SK-N-SH (cell line): ENCODE data around the gene TAF6. TPM values are rescaled to one million over a fixed set of nuclear protein-coding genes. Genes with fewer than 3 reads are reported as not detected.

ENCODE experiments used
- CTCF ChIA-PET: fragments of 300-600, 350-600 bp; formaldehyde crosslinking; extraction: SDS; loops from one replicate; lab custom pipeline; 2021; lab: Yijun Ruan, JAX
- POLR2A ChIA-PET: fragments of 350-600 bp; sonication (Branson Sonifier 250); formaldehyde crosslinking; extraction: SDS; loops from one replicate; lab custom pipeline; 2020; ENCODE audit warnings: antibody characterized with exemption, inconsistent platforms; lab: Yijun Ruan, JAX
- DNase-seq: peaks from one replicate; pipeline ENCODE4 v3.0.0; 2012
- H2AFZ ChIP-seq: fragments of 200-600 bp; sonication (generic); 2 replicates; pipeline ENCODE4 v1.8.1; 2016; ENCODE audit warnings: antibody characterized with exemption, mild to moderate bottlenecking, low read depth
- H3F3A ChIP-seq: fragments of 200-600 bp; sonication (generic); replicated peaks from 2 replicates; pipeline ENCODE3; 2016; ENCODE audit warnings: antibody characterized with exemption, mild to moderate bottlenecking; ENCODE audit not compliant: insufficient read depth
- H3K27ac ChIP-seq, 2 experiments: fragments of 200-500 bp in 1 of 2; fragments of 200-600 bp in 1 of 2; sonication (Bioruptor generic) in 1 of 2; sonication (generic), shearing (Covaris generic) in 1 of 2; 2 replicates each; pipeline versions ENCODE4 v1.5.1 to v1.6.1; 2014 to 2016; ENCODE audit warnings: low read depth in 2 of 2, inconsistent platforms in 1 of 2, low read length in 1 of 2, mild to moderate bottlenecking in 1 of 2, mixed read lengths in 1 of 2
- H3K27me3 ChIP-seq: fragments of 200-600 bp; sonication (generic), shearing (Covaris generic); 2 replicates; pipeline ENCODE4 v1.6.1; 2016; ENCODE audit warnings: mixed run types; ENCODE audit not compliant: insufficient read depth
- H3K36me3 ChIP-seq, 2 experiments: fragments of 200-500 bp in 1 of 2; fragments of 200-600 bp in 1 of 2; sonication (Bioruptor generic) in 1 of 2; sonication (generic) in 1 of 2; replicated peaks in 1 of 2; 2 replicates each; pipeline versions ENCODE3 to v1.5.1; 2014 to 2016; ENCODE audit warnings: low read length in 1 of 2, mild to moderate bottlenecking in 1 of 2; ENCODE audit not compliant: insufficient read depth in 2 of 2, control insufficient read depth in 1 of 2
- H3K4me1 ChIP-seq, 2 experiments: fragments of 200-500 bp in 1 of 2; fragments of 200-600 bp in 1 of 2; sonication (Bioruptor generic) in 1 of 2; sonication (generic), shearing (Covaris generic) in 1 of 2; 2 replicates each; pipeline versions ENCODE4 v1.5.1 to v1.6.1; 2014 to 2016; ENCODE audit warnings: low read depth in 1 of 2, low read length in 1 of 2, mixed run types in 1 of 2; ENCODE audit not compliant: insufficient read depth in 2 of 2, control insufficient read depth in 1 of 2
- H3K4me2 ChIP-seq: fragments of 200-600 bp; sonication (generic), shearing (Covaris generic); 2 replicates; pipeline ENCODE4 v1.6.1; 2017; ENCODE audit warnings: mixed run types
- H3K4me3 ChIP-seq, 2 experiments: fragments of 200-500 bp in 1 of 2; fragments of 200-600 bp in 1 of 2; sonication (Bioruptor generic) in 1 of 2; sonication (generic), shearing (Covaris generic) in 1 of 2; 2 replicates each; pipeline versions ENCODE4 v1.5.1 to v1.8.1; 2014 to 2016; ENCODE audit warnings: low read depth in 2 of 2, inconsistent platforms in 1 of 2, low read length in 1 of 2, mild to moderate bottlenecking in 1 of 2, mixed read lengths in 1 of 2, moderate library complexity in 1 of 2
- H3K79me2 ChIP-seq: fragments of 200-600 bp; sonication (generic); 2 replicates; pipeline ENCODE4 v1.8.1; 2017; ENCODE audit warnings: mild to moderate bottlenecking; ENCODE audit not compliant: insufficient read depth
- H3K9ac ChIP-seq: fragments of 200-600 bp; sonication (generic); 2 replicates; pipeline ENCODE4 v1.6.1; 2017; ENCODE audit warnings: mixed run types
- H3K9me2 ChIP-seq: fragments of 200-600 bp; sonication (generic); 2 replicates; pipeline ENCODE4 v1.6.1; 2017; ENCODE audit warnings: mixed run types
- H3K9me3 ChIP-seq: fragments of 200-600 bp; sonication (generic); 2 replicates; pipeline ENCODE4 v1.6.1; 2017; ENCODE audit warnings: mixed run types, mild to moderate bottlenecking, moderate library complexity
- H4K20me1 ChIP-seq: fragments of 200-600 bp; sonication (generic); 2 replicates; pipeline ENCODE4 v1.6.1; 2017; ENCODE audit warnings: mild to moderate bottlenecking, mixed run types; ENCODE audit not compliant: insufficient read depth
- CHD2 ChIP-seq: fragments of 150-350 bp; IDR thresholded peaks from 2 replicates; pipeline ENCODE4 v1.6.1; 2018; ENCODE audit warnings: low read length; ENCODE audit not compliant: partially characterized antibody
- ELF1 ChIP-seq: IDR thresholded peaks from 2 replicates; pipeline ENCODE4 v1.4.0; 2012
- EP300 ChIP-seq, 2 experiments: IDR thresholded peaks; 2 replicates each; pipeline versions ENCODE4 v1.4.0 to v1.6.1; 2012; ENCODE audit warnings: borderline replicate concordance in 1 of 2, low read depth in 1 of 2, low read length in 1 of 2
- EZH2phosphoT487 ChIP-seq: fragments of 200-600 bp; sonication (generic); IDR thresholded peaks from 2 replicates; pipeline ENCODE4 v1.6.1; 2017; ENCODE audit warnings: low read depth, mixed run types, mild to moderate bottlenecking, antibody characterized with exemption, moderate library complexity, borderline replicate concordance
- FOSL2 ChIP-seq: IDR thresholded peaks from 2 replicates; pipeline ENCODE4 v1.4.0; 2012; ENCODE audit warnings: low read depth, mild to moderate bottlenecking, moderate library complexity, borderline replicate concordance
- GABPA ChIP-seq: IDR thresholded peaks from 2 replicates; pipeline ENCODE4 v1.4.0; 2012; ENCODE audit warnings: low read depth, mild to moderate bottlenecking
- POLR2AphosphoS5 ChIP-seq: IDR thresholded peaks from 2 replicates; pipeline ENCODE4 v1.6.1; 2012; ENCODE audit warnings: low read depth, low read length
- RCOR1 ChIP-seq: fragments of 150-350 bp; IDR thresholded peaks from 2 replicates; pipeline ENCODE4 v1.6.1; 2017; ENCODE audit warnings: antibody characterized with exemption, low read length
- REST ChIP-seq: IDR thresholded peaks from 2 replicates; pipeline ENCODE4 v1.6.1; 2012; ENCODE audit warnings: mild to moderate bottlenecking, low read depth, low read length, moderate library complexity
- RXRA ChIP-seq: IDR thresholded peaks from 2 replicates; pipeline ENCODE4 v1.4.0; 2012; ENCODE audit warnings: low read depth, mild to moderate bottlenecking, borderline replicate concordance
- TAF1 ChIP-seq: IDR thresholded peaks from 2 replicates; pipeline ENCODE4 v1.6.1; 2012; ENCODE audit warnings: low read depth, mild to moderate bottlenecking, low read length, moderate library complexity, borderline replicate concordance
- TCF12 ChIP-seq: IDR thresholded peaks from 2 replicates; pipeline ENCODE4 v1.4.0; 2012
- TEAD4 ChIP-seq: IDR thresholded peaks from 2 replicates; pipeline ENCODE4 v1.4.0; 2012; ENCODE audit warnings: mild to moderate bottlenecking, borderline replicate concordance; ENCODE audit not compliant: insufficient read depth
- YY1 ChIP-seq: IDR thresholded peaks from 2 replicates; pipeline ENCODE4 v1.4.0; 2012; ENCODE audit warnings: low read depth, mild to moderate bottlenecking
- WGBS: methylation state at CpG from one replicate; pipeline ENCODE4 v1.1.6; 2017; ENCODE audit warnings: low lambda C conversion rate; 5-methylcytosine and 5-hydroxymethylcytosine counted together
- polyA plus RNA-seq, 3 experiments: library from polyadenylated mRNA; depleted of rRNA; stranded (reverse); fragments of >200 nt; gene quantifications; 2 replicates each; pipeline ENCODE4 v1.2.3, GENCODE V29; 2012
- TF ChIP-seq, protein P1 (sequence below): IDR thresholded peaks from 2 replicates; pipeline ENCODE4 v1.4.0; 2012; ENCODE audit warnings: low read depth, borderline replicate concordance
- TF ChIP-seq, protein P2 (sequence below): fragments of 150-350 bp; IDR thresholded peaks from 2 replicates; pipeline ENCODE4 v1.6.1; 2017; ENCODE audit warnings: antibody characterized with exemption, low read length, low read depth, borderline replicate concordance

The TAF6 gene
- polyA plus RNA-seq, 1 of the 3 experiments (the other 2 are of a cell fraction): 70.5 TPM

- TF ChIP-seq ELF1 (no peak), TAF1 (no peak), POLR2AphosphoS5 (peak; percentile 38; the same call in 1 of the 2 replicates)
- Histone ChIP-seq H4K20me1 (0 out of 2 replicates have a peak, but pooled peaks cover 3% of the 10 kb centered on the region), H3K36me3 (peaks cover 72 to 92% of the 10 kb centered on the region in 2 experiments), H3F3A (peaks cover 31% of the 10 kb centered on the region), H3K27ac (no peak overlapping the region), H3K4me2 (no peak overlapping the region), H3K9me3 (peaks cover 39% of the 10 kb centered on the region), H3K4me3 (peak overlapping the region in 1 of 2 experiments; percentile 15; a peak in 1 of 4 replicates), H3K9me2 (no peaks in the 10 kb centered on the region), H3K4me1 (peaks cover 0 to 1% of the 10 kb centered on the region in 2 experiments; a peak in 1 of 4 replicates), H2AFZ (no peak overlapping the region), H3K79me2 (peaks cover 44% of the 10 kb centered on the region), H3K9ac (no peak overlapping the region), H3K27me3 (no peaks in the 10 kb centered on the region)
- no peak for DNase-seq
- POLR2A ChIA-PET: interaction anchor here (0.8 kb wide), 1 partner anchor 8 kb away, joined by 4 read pairs; no protein-coding TSS in a partner anchor
- WGBS: 97% methylated on average over 10 of the region's 10 CpGs
- CTCF ChIA-PET: interaction anchor here (0.6 to 3.2 kb wide), 4 partner anchors 9 to 378 kb away, joined by 3 to 21 read pairs (median 4); partner anchors contain the start of gene ZNF3
Measured at GRCh38 chr7:100072462-100072861, 46.7 kb downstream of the TAF6 start.

DNA sequence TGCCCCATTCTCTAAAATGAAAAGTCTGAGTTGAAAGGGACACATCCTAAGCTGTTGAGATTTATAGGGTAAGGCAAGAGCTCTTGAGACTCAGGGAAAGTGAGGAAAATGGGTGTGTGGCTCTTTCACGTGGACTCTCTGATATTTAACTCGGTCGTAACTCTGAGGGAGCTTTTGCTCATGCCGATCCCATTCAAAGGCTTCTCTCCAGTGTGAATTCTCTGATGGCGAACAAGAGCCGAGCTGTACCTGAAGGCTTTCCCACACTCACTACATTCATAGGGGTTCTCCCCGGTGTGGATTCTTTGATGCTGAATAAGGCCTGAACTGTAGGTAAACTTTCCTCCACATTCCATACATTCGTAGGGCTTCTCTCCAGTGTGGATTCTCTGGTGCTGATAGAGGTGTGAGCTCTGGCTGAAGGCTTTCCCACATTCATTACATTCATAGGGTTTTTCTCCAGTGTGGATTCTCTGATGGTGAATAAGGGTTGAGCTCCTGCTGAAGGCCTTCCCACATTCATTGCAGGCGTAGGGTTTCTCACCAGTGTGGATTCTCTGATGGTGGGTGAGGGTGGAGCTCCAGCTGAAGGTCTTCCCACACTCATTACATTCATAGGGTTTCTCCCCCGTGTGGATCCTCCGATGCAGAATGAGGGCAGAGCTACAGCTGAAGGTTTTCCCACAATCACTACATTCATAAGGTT is 48.0 kb downstream of the TAF6 start:
- Histone ChIP-seq H2AFZ (no peak overlapping the region), H3K79me2 (peaks cover 31% of the 10 kb centered on the region), H3K27ac (no peak overlapping the region), H3F3A (peaks cover 35% of the 10 kb centered on the region), H3K9ac (no peak overlapping the region), H3K4me1 (peaks cover 0 to 4% of the 10 kb centered on the region in 2 experiments; a peak in 1 of 4 replicates), H3K9me2 (no peaks in the 10 kb centered on the region), H3K36me3 (peaks cover 60 to 83% of the 10 kb centered on the region in 2 experiments), H3K9me3 (peaks cover 39% of the 10 kb centered on the region), H3K27me3 (no peaks in the 10 kb centered on the region), H3K4me2 (no peak overlapping the region), H4K20me1 (no peaks in the 10 kb centered on the region), H3K4me3 (peak overlapping the region in 1 of 2 experiments; percentile 6; a peak in 1 of 4 replicates)
- no peak for DNase-seq
- POLR2A ChIA-PET: interaction anchor here (0.6 to 1.6 kb wide), 5 partner anchors 9 to 58 kb away, joined by 3 to 6 read pairs (median 4); no protein-coding TSS in a partner anchor
- WGBS: 92% methylated on average over 11 of the region's 11 CpGs
- CTCF ChIA-PET: interaction anchor here (0.7 to 3.2 kb wide), 8 partner anchors 10 to 142 kb away, joined by 3 to 21 read pairs (median 4); partner anchors contain the start of genes GJC3 and ZNF3
- no peak for TF ChIP-seq GABPA
- TF ChIP-seq EP300 (IDR thresholded peaks at IDR 0.05; ENCODE audit: borderline replicate concordance in 1 of 2, low read depth in 1 of 2, low read length in 1 of 2): no peak
- TF ChIP-seq TCF12: 0 out of 2 replicates have a peak, but pooled peaks have one; percentile 3
- 0 out of 2 replicates have a peak, but pooled peaks have one; percentile 10 for TF ChIP-seq TEAD4
- TF ChIP-seq RXRA: no peak
- TF ChIP-seq CHD2: no peak
- no peak for TF ChIP-seq FOSL2
- no peak for TF ChIP-seq REST
- TF ChIP-seq, protein P1, sequence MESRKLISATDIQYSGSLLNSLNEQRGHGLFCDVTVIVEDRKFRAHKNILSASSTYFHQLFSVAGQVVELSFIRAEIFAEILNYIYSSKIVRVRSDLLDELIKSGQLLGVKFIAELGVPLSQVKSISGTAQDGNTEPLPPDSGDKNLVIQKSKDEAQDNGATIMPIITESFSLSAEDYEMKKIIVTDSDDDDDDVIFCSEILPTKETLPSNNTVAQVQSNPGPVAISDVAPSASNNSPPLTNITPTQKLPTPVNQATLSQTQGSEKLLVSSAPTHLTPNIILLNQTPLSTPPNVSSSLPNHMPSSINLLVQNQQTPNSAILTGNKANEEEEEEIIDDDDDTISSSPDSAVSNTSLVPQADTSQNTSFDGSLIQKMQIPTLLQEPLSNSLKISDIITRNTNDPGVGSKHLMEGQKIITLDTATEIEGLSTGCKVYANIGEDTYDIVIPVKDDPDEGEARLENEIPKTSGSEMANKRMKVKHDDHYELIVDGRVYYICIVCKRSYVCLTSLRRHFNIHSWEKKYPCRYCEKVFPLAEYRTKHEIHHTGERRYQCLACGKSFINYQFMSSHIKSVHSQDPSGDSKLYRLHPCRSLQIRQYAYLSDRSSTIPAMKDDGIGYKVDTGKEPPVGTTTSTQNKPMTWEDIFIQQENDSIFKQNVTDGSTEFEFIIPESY: 0 out of 2 replicates have a peak, but pooled peaks have one; percentile 22
- TF ChIP-seq, protein P2, sequence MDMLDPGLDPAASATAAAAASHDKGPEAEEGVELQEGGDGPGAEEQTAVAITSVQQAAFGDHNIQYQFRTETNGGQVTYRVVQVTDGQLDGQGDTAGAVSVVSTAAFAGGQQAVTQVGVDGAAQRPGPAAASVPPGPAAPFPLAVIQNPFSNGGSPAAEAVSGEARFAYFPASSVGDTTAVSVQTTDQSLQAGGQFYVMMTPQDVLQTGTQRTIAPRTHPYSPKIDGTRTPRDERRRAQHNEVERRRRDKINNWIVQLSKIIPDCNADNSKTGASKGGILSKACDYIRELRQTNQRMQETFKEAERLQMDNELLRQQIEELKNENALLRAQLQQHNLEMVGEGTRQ: no peak
- TF ChIP-seq EZH2phosphoT487: no peak
- no peak for TF ChIP-seq TAF1
- no peak for TF ChIP-seq YY1
- no peak for TF ChIP-seq RCOR1
- peak; percentile 9; the same call in 1 of the 2 replicates for TF ChIP-seq POLR2AphosphoS5
